ELR (cell line): Measurements from ENCODE around the gene ARSB.
"Not testable (repeated sequence)": the region's sequence is repeated elsewhere in the genome, so short reads cannot be mapped to it uniquely, and the experiment has no call there.

Experiments used
- DNase-seq: peaks from one replicate; pipeline ENCODE4 v3.0.0-alpha.2; 2015; ENCODE audit warnings: low read depth

Gene ARSB

DNA sequence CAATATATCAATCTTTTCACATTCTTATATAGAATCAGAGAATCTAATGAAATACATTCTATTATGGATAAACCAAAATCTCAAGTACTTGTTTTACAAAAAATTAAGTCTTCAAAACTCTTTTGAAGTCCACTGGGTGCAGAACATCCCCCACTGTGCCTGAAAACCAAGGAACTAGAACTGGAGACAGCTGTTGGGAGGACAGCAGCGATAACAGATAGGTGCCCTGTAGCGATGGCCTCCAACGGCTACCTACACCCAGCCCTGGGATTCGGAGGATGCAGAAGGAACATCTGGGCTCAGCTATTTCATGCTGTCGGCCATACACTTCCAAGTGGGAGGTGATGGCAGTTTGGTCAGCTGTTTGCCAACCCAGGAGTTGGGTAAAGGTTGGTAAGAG, 207.2 kb downstream of the ARSB start:
- no peak for DNase-seq

DNA sequence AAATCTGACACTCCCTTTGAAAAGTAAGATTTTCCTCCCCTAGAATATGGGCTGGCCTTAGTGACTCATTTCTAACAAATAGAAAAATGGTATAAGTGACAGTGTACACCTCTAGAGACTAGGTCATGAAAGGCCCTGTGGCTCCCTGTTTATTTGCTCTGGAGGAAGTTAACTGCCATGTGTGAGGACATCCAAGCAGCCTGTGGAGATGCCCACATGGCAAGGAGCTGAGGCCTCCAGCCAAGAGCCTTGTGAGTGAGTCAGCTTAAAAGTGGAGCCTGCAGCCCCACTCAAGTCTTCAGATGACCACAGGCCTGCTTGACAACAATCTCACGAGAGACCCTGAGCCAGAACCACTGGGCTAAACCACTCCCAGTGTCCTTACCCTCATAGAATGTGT, 208.5 kb downstream of the ARSB start:
- DNase-seq: peak; percentile 40

DNA sequence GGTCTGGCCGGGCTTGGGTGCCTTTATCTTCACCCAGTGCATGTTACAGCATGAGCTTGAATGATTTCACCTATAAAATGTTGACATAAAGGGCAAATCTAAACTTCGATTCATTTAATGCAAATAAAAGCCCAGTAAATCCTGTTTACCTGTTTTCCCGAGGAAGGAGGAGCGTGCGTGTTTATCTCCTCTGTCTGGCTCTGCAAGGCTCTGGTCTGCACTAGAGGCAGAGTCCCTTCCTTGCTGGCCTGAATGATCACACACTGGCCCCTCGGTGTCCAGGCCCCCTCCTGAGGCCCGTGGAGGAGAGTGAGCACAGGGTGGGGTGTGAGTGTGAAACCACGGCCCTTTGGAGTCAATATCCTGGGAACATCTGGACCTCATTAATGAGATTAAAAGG, 211.5 kb downstream of the ARSB start:
- no peak for DNase-seq

DNA sequence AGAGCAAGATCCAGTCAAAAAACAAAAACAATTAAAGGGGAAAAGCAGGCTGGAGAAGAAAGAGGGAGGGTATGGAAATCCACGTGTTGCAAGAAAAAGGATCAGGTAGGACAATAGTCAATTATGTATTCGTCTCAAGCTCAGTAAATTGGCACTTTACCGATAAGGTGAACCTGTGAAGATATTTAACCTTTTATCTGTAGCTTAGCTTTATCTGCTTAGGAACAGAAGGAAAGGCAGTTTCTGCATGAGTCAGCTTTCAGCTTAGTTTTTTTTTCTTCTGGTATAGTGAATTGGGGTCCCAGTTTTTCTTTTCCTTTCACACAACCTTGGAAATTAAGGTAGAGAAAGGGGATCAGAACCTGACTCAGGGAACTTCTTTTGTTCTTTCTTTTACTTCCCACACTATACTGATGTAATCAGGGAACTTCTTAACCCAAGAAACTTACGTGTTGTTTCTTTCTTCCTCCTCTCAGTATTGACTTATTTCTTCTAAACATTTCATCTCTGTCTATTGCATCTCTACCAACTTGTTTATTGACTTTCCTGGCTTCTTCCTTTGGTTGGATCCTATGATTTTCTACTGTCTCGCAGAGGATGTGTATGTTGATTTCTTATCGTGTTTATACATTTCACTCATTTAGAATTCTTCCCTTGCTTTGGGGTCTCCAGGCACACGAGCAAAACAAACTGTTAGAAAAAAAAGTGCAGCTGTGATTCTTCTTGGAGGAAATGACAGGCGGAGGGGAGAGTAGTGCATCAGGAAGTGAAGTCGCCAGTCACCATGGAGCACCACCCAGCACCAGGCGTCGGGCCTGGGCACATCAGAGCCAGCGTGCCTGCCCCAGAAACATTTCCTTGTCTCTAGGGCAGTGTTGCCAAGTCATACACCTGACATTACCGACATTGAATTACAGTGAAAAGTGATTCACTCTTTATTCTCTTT, 213.6 kb downstream of the ARSB start:
- DNase-seq: no peak

DNA sequence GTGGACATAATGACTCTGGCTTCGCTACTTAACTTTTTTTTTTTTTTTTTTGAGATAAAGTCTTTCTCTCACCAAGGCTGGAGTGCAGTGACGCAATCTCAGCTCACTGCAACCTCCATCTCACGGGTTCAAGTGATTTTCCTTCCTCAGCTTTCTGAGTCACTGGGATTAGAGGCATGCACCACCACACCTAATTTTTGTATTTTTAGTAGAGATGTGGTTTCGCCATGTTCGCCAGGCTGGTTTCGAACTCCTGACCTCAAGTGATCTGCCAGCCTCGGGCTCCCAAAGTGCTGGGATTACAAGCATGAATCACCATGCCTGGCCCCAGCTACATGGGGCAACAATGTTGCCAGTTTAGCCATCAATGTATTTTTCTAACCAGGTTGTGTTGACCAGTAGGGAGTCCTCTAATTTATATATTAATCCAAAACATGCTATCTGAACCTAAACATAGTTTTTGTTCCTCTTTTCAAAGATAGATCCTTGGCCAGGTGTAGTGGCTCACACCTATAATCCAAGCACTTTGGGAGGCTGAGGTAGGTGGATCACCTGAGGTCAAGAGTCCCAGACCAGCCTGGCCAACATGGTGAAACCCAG, 216.2 kb downstream of the ARSB start:
- DNase-seq: no peak

DNA sequence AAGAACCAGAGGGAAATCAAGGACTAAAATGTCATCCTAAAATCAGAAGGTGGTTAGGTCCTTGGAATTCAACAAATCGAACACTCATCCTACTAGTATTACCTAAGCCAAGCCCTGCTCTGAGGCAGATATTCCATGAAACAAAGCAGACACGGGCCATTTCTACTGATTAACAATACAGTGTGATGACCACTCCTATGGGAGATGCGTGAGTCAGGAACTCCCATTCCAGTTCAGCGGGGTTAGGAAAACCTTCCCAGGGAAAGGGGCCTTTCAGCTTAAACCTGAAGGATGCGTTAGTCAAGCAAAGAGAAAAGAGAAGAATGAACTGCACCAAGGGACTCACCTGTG, 218.7 kb downstream of the ARSB start:
- DNase-seq: no peak

DNA sequence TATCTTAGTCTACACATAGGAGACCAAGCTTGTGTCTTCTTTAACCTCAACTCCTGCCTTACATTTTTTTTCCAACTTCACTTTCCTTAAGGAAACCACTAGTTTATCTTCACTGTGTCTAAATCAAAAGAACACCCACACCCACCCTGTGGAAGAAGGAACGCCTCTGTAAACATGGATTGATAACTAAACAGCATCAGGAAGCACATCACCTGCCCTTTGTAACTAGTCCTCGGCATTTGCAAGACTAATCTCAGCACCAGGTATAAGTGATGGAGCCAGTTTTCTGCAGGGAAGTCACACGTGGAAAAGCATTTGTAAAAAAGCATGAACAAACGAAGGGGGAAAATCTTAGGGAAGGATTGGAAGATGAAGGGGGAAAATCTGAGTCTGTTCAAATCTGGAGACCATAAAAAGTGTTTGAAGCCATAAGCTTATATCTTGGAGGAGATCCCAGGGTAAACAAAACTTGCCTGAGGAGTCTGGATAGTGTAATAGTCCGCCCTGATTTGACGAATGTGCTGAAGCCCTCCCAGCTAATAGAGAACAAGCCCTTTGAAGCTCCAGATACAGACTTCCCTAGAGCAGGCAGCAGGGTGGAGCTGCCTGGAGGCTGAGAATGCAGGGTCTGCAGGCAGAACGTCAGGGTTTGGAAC, 219.2 kb downstream of the ARSB start:
- no peak for DNase-seq

DNA sequence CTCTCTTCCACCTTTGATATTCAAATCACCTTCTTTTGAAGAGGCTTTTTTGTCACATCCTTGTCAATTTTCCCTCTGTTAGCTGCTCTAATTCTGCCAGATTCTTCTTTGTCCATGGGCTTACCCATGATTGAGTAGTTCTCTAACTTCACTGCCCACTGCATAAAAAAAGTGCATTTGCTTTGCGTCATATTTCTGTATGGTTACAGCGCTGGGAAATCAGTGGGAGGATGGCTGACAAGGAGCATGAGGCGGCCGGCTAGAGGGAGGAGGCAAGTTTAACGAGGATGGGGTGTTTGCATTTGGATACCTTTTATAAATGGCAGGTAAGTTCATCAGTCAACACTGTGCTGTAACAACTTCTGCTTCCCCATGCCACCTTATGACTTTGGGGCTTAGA, 220.0 kb downstream of the ARSB start:
- no peak for DNase-seq

DNA sequence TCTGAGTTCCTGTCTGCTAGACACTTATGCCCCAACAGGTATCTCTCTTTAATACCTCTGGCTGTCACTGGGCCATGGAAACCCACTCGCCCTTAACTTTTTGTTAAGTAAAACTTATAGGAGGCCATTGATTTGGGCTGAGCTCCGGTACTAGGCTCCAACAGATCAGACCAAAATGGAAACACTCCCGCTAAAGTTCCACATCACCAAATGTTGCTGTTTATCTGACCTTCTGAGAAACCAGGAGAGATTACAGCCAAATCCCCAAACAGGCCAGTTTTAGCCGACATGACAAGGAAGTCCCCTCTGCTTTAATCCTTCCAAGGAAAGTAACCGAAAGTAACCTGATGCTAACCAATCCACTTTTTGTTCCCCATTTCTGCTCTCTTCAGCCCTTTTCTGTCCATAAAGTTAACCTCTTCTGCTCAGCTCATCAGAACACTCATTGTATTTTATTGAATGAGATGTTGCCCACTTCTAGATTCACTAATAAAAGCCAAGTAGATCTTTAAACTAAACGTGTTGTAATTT, 221.4 kb downstream of the ARSB start:
- DNase-seq: no peak

DNA sequence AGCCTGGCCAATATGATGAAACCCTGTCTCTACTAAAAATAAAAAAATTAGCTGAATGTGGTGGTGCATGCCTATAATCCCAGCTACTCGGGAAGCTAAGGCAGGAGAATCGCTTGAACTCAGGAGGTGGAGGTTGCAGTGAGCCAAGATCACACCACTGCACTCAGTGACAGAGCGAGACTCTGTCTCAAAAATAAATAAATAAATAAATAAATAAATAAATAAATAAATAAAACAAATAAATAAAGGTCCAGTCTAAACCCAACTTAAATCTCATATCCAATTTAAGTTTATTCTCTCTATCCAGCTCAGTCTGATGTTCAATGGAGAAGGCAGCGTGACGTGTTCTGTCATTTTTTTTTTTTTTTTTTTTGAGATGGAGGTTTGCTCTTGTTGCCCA, 222.4 kb downstream of the ARSB start:
- DNase-seq: not testable (repeated sequence)

DNA sequence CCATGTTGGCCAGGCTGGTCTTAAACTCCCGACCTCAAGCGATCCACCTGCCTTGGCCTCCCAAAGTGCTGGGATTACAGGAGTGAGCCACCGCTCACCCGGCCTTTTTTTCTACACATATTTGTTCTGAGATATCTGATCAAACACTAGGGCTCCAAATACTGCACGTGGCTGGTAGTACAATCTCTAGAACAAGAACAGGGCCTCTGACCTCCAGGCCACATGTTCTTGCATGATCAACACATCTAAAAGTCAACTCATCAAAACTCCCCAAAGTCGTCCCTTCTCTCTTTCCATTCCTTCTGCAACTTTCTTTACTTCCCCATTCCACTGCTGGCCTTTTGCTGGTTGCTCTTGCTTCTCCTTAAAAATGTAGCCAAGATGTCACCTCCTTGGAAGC, 223.3 kb downstream of the ARSB start:
- no peak for DNase-seq

DNA sequence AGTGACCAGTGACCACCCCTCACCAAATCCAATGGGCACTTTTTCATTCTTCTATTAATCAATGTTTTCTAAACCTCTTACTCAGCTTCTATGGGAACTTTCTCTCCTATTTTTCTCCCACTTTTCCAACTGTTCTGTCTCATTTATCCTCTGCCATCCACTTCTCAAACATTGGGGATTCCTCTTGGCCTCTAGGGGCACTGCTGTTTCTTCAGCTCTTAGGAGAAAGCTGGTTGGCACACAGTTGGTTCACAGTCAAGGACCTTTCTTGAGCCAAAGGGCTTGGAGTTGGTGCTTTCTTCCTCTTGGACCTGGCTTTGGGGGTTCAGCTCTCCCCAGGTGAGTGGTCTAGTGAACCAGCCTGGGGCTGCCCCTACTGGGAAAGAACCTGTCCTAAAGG, 224.3 kb downstream of the ARSB start:
- peak; percentile 30 for DNase-seq

DNA sequence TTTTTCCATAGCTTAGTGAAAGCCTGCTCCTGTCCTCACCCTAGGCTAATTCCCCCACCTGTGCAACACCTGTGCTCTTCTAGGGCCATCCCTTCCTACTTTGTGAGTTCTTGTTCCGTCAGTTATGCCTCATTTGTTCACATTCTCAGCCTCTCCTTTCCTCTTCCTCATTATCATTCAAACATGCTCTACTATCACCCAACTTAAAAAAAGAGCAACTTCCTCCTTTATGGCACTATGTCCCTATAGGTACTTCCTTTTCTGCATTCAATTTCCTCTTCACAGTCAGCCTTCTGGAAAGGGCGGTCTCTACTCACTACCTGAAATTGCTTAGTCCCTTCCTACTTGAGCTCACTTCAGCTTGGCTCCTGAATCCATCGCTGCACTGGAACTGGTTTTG, 224.7 kb downstream of the ARSB start:
- DNase-seq: no peak

DNA sequence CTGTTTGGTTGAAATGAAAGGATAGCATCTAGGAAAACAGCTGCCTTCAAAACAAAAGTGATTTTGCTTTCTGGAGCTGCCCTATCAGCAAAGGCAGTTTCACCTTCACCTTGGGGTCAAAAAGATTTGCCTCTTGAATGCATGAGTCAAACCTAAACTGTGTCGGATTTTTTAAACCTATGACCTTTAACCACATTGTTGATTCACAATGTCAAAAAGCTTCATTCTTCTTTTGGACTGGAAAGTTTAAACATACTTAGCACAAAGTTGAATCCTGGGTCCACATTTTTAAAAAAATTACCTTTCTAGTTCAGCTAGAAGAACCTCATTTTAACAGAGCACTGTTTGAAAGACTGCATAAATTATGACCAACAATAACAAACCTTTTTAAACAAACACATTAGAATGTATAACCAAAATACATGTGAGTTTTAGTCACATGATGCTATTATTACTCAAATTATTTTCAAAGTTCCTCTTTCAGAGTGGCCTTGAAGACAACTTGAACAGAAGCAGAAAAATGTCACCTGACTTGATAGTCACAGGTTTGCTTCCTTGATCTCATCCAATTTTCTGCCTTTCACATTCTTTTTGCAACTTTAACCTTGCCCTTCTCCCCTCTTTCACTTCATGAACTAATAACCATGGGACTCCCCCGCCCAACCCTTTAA, 226.8 kb downstream of the ARSB start:
- peak; percentile 61 for DNase-seq

DNA sequence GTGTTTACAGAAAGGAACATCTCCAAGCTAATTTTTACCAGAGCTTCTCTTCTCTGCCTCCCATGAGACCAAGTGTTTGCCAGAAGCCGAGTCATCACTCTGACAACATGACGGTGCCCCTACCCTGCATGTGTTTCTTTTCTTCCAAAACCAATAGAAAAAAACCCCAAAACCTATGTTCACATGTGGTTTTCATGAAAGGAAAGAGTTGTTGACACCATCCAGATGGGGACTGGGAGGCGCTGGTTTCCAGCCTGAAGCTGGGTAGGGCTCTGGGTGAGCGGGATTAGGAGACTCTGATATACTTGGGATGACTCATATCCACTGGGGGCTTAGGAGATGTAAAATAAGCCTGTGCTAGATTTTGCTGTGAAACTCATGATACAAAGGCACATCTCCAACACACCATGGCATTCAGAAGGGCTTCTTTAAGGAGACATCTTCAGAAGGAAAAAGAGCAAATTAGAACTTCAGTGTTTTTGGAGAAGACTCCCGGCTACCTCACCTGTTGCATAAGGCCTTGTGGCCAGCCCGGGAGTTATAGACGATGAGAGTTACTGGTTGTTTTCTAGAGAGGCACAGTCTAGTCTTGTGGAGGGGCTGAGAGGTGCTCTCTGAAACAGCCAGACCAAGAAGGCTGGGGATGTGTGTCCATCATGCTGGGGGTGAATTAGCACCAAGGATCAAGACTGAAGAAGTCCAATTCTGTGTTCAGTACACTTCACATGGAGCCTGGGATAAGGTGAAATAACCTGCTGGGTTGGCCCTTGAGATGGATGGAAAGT, 227.6 kb downstream of the ARSB start:
- peak; percentile 47 for DNase-seq

DNA sequence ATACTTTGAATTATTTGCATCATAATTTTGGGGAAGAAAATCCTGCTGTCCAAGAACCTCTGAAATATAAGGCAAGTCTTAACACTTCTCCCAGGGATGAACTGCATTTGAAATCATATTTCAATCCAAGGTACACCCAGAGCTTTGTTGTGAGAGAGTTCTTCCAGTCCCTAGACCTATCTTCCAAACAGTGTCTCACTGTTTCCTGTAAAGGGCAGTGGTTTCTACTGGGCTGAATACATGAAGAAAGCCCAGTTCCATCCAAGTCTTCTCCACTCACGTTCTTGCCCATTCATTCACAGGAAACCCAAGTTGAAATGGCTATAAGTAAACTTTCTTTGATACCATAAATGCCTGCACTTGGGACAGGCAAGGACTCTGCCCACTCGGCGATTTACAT, 228.3 kb downstream of the ARSB start:
- no peak for DNase-seq

DNA sequence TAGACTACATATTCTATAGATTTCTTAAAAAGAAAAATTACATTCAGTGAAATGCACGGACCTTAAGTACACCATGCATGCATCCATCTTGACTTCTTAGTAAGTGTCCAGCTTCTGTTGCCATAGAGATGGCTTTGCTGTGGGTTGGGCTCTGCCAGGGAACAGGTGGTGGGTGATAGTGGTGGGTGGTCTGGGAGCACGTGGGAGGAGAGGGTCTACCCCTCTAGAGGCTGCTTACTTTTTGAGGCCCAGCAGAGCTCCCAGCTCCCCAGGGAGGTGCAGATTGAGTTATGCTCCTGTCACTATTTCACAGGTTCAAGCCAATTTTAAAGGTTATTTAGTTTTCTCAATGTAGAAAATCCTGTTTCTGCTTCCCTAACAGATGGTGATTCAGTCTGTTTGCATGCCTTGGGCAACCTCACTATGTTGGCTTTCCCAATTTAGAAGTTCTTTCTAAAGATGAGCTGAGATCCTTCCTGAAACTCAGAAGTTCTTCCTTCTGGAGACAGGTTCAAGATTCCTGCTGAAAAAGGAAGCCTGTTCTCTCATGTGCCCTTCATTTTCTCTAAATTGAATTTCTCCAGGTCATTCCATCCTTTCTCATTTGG, 229.2 kb downstream of the ARSB start:
- no peak for DNase-seq

DNA sequence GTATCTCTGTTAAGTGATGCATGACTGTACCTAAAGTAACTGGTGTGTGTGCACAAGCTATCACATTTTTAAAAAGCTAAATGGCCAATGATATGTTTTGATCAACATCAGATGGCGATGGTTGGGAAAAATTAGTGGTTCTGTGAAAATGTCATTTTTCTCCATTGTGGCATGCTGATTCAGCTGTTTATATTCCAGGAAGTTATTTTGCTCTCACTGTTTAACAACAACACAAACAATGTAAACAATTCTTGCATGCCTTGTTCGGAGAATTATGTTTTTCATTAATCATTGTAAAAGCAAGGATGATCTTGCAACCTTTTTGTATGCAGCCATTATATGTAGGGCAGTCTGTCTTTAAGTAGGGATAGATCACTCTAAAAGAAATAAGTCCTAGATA, 230.5 kb downstream of the ARSB start:
- DNase-seq: no peak

DNA sequence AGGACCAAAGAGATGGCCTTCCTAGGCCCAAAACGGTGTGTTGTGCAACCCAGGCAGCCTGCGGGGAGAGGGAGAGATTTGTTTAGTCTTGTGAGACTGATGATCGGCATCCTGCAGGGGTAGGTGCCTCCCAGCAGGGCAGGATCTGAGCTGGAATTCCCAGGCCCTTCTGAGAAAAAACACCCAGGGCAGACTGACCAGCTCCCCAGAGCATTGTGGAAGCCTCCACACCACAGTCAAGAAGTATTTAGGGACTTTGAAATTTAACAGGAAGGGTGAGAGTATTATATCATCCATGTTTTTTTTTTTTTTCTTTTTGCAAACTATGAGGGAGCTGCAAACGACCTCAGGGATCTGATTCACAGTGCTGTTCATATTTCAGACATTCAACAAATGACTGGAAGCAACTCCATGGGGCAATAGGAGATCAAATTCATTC, 232.0 kb downstream of the ARSB start:
- peak; percentile 33 for DNase-seq

DNA sequence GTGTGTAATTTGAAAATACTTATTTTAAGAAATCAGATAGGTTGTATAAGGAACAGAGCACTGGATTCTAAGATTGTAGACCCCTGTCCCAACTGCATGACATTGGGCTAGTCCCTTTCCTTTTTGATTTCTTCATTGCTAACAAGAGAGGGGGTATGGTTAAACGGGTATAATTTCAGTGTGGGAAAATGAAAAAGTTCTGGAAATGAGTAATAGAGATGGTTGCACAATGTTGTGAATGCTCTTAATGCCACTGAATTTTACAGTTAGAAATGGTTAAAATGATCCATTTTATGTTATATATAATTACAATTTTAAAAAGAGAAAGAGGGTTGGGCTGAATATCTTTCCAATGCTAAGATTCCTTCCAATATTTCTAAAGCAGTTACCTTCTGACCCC, 233.2 kb downstream of the ARSB start:
- DNase-seq: peak; percentile 19

DNA sequence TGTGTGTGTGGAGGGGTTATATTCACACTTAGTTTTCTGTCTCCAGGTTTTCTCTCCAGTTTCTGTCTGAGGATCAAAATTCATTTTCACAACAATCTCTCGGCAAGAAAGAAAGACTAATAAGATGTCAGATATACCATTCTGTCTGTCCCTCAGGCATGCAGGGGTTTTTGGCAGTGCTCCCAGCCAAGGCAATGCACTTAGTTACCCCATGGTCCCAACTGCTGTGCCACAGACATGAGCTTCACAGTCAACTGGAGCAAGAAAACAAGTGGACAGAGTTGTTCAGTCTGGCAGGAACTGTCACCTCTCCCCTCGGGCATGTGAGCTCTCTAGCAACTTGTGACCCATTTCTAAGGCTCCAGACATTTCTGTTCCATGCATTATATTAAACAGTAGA, 234.8 kb downstream of the ARSB start:
- no peak for DNase-seq
